ENCODE measurements around the gene GYS1.
"Not testable (repeated sequence)": the region's sequence is repeated elsewhere in the genome, so short reads cannot be mapped to it uniquely, and the experiment has no call there.

GYS1 gene

GRCh38 chr19:48993175-48994034 lies at the start of gene GYS1, which contains the start of gene RUVBL2:
GYS1 (minus strand) TSS chr19:48993309; CDS start chr19:48993112, 197 bp downstream.
RUVBL2 (plus strand) TSS chr19:48993887; CDS start chr19:48993912, 25 bp downstream.
- H3K27me3 ChIP-seq (ENCODE audit: insufficient read depth, low read depth, severe bottlenecking) = no peaks in the 10 kb centered on the region
- peak; percentile 99 for DNase-seq
- peak within 1 kb of the TSS; percentile 90 for H3K27ac ChIP-seq
- TF ChIP-seq CTCF (IDR thresholded peaks at IDR 0.05; ENCODE audit: low read depth, low read length) = peak; percentile 88
- no peaks in the 10 kb centered on the region for H3K9me3 ChIP-seq (ENCODE audit: severe bottlenecking)
- peaks cover 15% of the 10 kb centered on the region for H3K36me3 ChIP-seq
- H3K4me3 ChIP-seq (ENCODE audit: low read depth, low read length) = peak within 1 kb of the TSS; percentile 77

GRCh38 chr19:49042666-49043065 lies 49.6 kb upstream of the GYS1 start:
- H3K4me3 ChIP-seq (ENCODE audit: low read depth, low read length); H3K27ac ChIP-seq; H3K27me3 ChIP-seq (ENCODE audit: insufficient read depth, low read depth, severe bottlenecking); H3K9me3 ChIP-seq (ENCODE audit: severe bottlenecking); DNase-seq; H3K36me3 ChIP-seq: not testable (repeated sequence)

GRCh38 chr19:49042177-49042576 lies 49.1 kb upstream of the GYS1 start:
- H3K27me3 ChIP-seq (ENCODE audit: insufficient read depth, low read depth, severe bottlenecking) = no peaks in the 10 kb centered on the region
- no peak overlapping the region for H3K27ac ChIP-seq
- H3K4me3 ChIP-seq (ENCODE audit: low read depth, low read length) = no peak overlapping the region
- no peaks in the 10 kb centered on the region for H3K9me3 ChIP-seq (ENCODE audit: severe bottlenecking)
- no peak for TF ChIP-seq CTCF (IDR thresholded peaks at IDR 0.05; ENCODE audit: low read depth, low read length)
- no peaks in the 10 kb centered on the region for H3K36me3 ChIP-seq
- no peak for DNase-seq

GRCh38 chr19:49039736-49040135 lies 46.6 kb upstream of the GYS1 start:
- not testable (repeated sequence) for H3K36me3 ChIP-seq; H3K9me3 ChIP-seq (ENCODE audit: severe bottlenecking); H3K4me3 ChIP-seq (ENCODE audit: low read depth, low read length); H3K27me3 ChIP-seq (ENCODE audit: insufficient read depth, low read depth, severe bottlenecking); H3K27ac ChIP-seq; DNase-seq

GRCh38 chr19:49038557-49039276 lies 45.6 kb upstream of the GYS1 start:
- not testable (repeated sequence) for H3K27me3 ChIP-seq (ENCODE audit: insufficient read depth, low read depth, severe bottlenecking); H3K9me3 ChIP-seq (ENCODE audit: severe bottlenecking); DNase-seq; H3K4me3 ChIP-seq (ENCODE audit: low read depth, low read length); H3K27ac ChIP-seq; H3K36me3 ChIP-seq

- not testable (repeated sequence) for H3K9me3 ChIP-seq (ENCODE audit: severe bottlenecking); DNase-seq; H3K4me3 ChIP-seq (ENCODE audit: low read depth, low read length); H3K27me3 ChIP-seq (ENCODE audit: insufficient read depth, low read depth, severe bottlenecking); H3K27ac ChIP-seq; H3K36me3 ChIP-seq
These were observed 45.0 kb upstream of the GYS1 start for GRCh38 chr19:49038111-49038510.

GRCh38 chr19:49036815-49037214 lies 43.7 kb upstream of the GYS1 start, which contains the start of gene CGB1:
CGB1 (minus strand) TSS chr19:49036895; CDS start chr19:49036711, 184 bp downstream.
- peak; percentile 51 for TF ChIP-seq CTCF (IDR thresholded peaks at IDR 0.05; ENCODE audit: low read depth, low read length)
- peak; percentile 42 for DNase-seq
- H3K4me3 ChIP-seq (ENCODE audit: low read depth, low read length) = not testable (repeated sequence)

More at GRCh38 chr19:49036815-49037214, 43.7 kb upstream of the GYS1 start, which contains the start of gene CGB1:
- H3K36me3 ChIP-seq; H3K27me3 ChIP-seq (ENCODE audit: insufficient read depth, low read depth, severe bottlenecking); H3K9me3 ChIP-seq (ENCODE audit: severe bottlenecking); H3K27ac ChIP-seq: not testable (repeated sequence)

Data from WERI-Rb-1 (cell line).